Measurements from ENCODE around the gene IFT88. TPM values are rescaled to one million over a fixed set of nuclear protein-coding genes. Genes with fewer than 3 reads are reported as not detected.
"Not testable (repeated sequence)": the region's sequence is repeated elsewhere in the genome, so short reads cannot be mapped to it uniquely, and the experiment has no call there.

Gene IFT88
- total RNA-seq, 4 donors from 2014 or later = 14.6 to 24.6 (median 19.2) TPM

- Histone ChIP-seq H3K27me3 (no peaks in the 10 kb centered on the region), H3K36me3 (peaks cover 0 to 39% (median 0%) of the 10 kb centered on the region in 3 donors), H3K27ac (no peak overlapping the region), H3K4me3 (no peak overlapping the region), H3K4me1 (no peaks in the 10 kb centered on the region), H3K9me3 (no peaks in the 10 kb centered on the region)
- no peak for DNase-seq (ENCODE audit: low spot score in 2 of 2)
- 93% methylated on average over 10 of the region's 10 CpGs for WGBS, 2 donors
- TF ChIP-seq CTCF (IDR thresholded peaks at IDR 0.05) (no peak), EP300 (IDR thresholded peaks at IDR 0.05) (no peak), POLR2A (IDR thresholded peaks at IDR 0.05) (no peak)
Observed at GRCh38 chr13:20680416-20681080, 113.6 kb downstream of the IFT88 start.

GRCh38 chr13:20681481-20681880 lies 114.5 kb downstream of the IFT88 start:
- DNase-seq (ENCODE audit: low spot score in 2 of 2); H3K9me3 ChIP-seq; H3K4me3 ChIP-seq; H3K4me1 ChIP-seq; H3K27me3 ChIP-seq: not testable (repeated sequence)
- TF ChIP-seq EP300 (IDR thresholded peaks at IDR 0.05) = peak in 1 of 2 donors; percentile 20
- 45 to 76% methylated on average over 5 of the region's 5 CpGs for WGBS, 2 donors
- Histone ChIP-seq H3K36me3 (peaks cover 0 to 30% (median 0%) of the 10 kb centered on the region in 3 donors), H3K27ac (peak overlapping the region in 1 of 4 donors; percentile 22)

GRCh38 chr13:20682061-20682460 lies 115.1 kb downstream of the IFT88 start:
- DNase-seq (ENCODE audit: low spot score in 2 of 2) = no peak
- Histone ChIP-seq H3K27me3 (no peaks in the 10 kb centered on the region), H3K4me1 (no peaks in the 10 kb centered on the region), H3K36me3 (peaks cover 0 to 25% (median 0%) of the 10 kb centered on the region in 3 donors), H3K9me3 (no peaks in the 10 kb centered on the region), H3K4me3 (no peak overlapping the region), H3K27ac (peak overlapping the region in 1 of 4 donors; percentile 22)
- no peak for TF ChIP-seq EP300 (IDR thresholded peaks at IDR 0.05)
- no peak for TF ChIP-seq POLR2A (IDR thresholded peaks at IDR 0.05)
- no peak for TF ChIP-seq CTCF (IDR thresholded peaks at IDR 0.05)
- WGBS, 2 donors = 61 to 86% methylated on average over 1 of the region's 1 CpG

- H3K27ac ChIP-seq = no peak overlapping the region
- 86 to 94% methylated on average over 4 of the region's 4 CpGs for WGBS, 2 donors
- no peak for DNase-seq (ENCODE audit: low spot score in 2 of 2)
- no peaks in the 10 kb centered on the region for H3K4me1 ChIP-seq
- peaks cover 0 to 39% (median 0%) of the 10 kb centered on the region in 3 donors for H3K36me3 ChIP-seq
- no peak for TF ChIP-seq EP300 (IDR thresholded peaks at IDR 0.05)
- no peak for TF ChIP-seq POLR2A (IDR thresholded peaks at IDR 0.05)
- TF ChIP-seq CTCF (IDR thresholded peaks at IDR 0.05) = no peak
- no peaks in the 10 kb centered on the region for H3K27me3 ChIP-seq
- no peak overlapping the region for H3K4me3 ChIP-seq
- no peaks in the 10 kb centered on the region for H3K9me3 ChIP-seq
Observed at GRCh38 chr13:20684041-20684440, 117.1 kb downstream of the IFT88 start.

- no peak for DNase-seq (ENCODE audit: low spot score in 2 of 2)
- WGBS, 2 donors = 64 to 72% methylated on average over 17 of the region's 18 CpGs
Observed at GRCh38 chr13:20684546-20684945, 117.6 kb downstream of the IFT88 start.

More at GRCh38 chr13:20684546-20684945, 117.6 kb downstream of the IFT88 start:
- Histone ChIP-seq H3K9me3 (no peaks in the 10 kb centered on the region), H3K27ac (no peak overlapping the region), H3K36me3 (peaks cover 0 to 44% (median 0%) of the 10 kb centered on the region in 3 donors), H3K4me3 (no peak overlapping the region), H3K27me3 (no peaks in the 10 kb centered on the region), H3K4me1 (no peaks in the 10 kb centered on the region)
- TF ChIP-seq POLR2A (IDR thresholded peaks at IDR 0.05) (no peak), EP300 (IDR thresholded peaks at IDR 0.05) (no peak), CTCF (IDR thresholded peaks at IDR 0.05) (no peak)
